ENCODE results near the gene C14orf180. TPM values are rescaled to one million over a fixed set of nuclear protein-coding genes. Genes with fewer than 3 reads are reported as not detected.
A peak's percentile ranks its signal among the peaks of the same experiment; 100 is the strongest.

C14orf180 gene
- total RNA-seq, 1 donor from 2014 or later = 44.1 TPM

DNA sequence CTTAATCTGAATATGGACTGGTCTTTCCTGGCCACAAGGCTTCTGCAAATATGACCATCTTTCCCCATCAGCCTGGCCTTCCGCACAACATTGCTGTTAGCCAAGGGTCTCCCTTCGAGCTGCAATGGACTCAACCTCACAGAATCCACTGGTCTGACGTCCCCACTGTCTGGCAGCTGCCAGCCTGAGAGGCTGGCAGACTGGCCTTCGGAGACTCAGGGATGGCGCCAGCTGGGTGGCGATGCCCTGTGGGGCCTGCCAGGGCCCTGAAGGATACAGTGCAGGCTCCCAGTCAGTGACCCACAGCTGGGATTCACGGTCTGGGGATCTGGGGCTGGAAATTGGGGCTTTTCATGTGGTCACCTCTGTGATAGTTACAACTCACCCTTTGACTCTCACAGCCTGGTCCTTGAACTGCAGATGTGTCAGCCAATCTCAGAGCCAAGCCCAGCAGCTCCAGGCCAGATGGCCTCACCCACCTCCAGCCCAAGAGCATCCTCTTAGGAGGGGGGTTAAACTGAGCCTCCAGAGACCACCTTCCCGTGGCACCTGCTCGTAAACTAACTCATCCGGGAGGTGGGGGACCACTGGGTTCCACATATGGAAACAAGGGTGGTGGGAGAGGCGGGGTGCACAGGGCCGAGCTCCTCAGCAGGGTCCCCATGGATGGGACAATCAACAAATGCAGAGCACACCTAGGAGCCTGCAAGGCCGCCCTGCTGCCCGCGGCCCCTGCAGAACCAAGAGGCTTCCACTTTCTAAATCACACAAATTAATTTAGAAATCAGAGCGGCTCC, 21.1 kb upstream of the C14orf180 start:
- Histone ChIP-seq H3K27me3 (ENCODE audit: low read depth) (peaks cover 47% of the 10 kb centered on the region), H3K36me3 (no peaks in the 10 kb centered on the region), H3K9me3 (replicated peaks) (no peaks in the 10 kb centered on the region), H3K4me3 (no peak overlapping the region), H3K27ac (replicated peaks) (no peak overlapping the region), H3K4me1 (peaks cover 2% of the 10 kb centered on the region)
- intact Hi-C loops (cut with micrococcal nuclease) = no loop called here
- TF ChIP-seq, protein P1, sequence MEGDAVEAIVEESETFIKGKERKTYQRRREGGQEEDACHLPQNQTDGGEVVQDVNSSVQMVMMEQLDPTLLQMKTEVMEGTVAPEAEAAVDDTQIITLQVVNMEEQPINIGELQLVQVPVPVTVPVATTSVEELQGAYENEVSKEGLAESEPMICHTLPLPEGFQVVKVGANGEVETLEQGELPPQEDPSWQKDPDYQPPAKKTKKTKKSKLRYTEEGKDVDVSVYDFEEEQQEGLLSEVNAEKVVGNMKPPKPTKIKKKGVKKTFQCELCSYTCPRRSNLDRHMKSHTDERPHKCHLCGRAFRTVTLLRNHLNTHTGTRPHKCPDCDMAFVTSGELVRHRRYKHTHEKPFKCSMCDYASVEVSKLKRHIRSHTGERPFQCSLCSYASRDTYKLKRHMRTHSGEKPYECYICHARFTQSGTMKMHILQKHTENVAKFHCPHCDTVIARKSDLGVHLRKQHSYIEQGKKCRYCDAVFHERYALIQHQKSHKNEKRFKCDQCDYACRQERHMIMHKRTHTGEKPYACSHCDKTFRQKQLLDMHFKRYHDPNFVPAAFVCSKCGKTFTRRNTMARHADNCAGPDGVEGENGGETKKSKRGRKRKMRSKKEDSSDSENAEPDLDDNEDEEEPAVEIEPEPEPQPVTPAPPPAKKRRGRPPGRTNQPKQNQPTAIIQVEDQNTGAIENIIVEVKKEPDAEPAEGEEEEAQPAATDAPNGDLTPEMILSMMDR (IDR thresholded peaks at IDR 0.05; ENCODE audit: borderline replicate concordance) = no peak
- peak; percentile 4 for DNase-seq

DNA sequence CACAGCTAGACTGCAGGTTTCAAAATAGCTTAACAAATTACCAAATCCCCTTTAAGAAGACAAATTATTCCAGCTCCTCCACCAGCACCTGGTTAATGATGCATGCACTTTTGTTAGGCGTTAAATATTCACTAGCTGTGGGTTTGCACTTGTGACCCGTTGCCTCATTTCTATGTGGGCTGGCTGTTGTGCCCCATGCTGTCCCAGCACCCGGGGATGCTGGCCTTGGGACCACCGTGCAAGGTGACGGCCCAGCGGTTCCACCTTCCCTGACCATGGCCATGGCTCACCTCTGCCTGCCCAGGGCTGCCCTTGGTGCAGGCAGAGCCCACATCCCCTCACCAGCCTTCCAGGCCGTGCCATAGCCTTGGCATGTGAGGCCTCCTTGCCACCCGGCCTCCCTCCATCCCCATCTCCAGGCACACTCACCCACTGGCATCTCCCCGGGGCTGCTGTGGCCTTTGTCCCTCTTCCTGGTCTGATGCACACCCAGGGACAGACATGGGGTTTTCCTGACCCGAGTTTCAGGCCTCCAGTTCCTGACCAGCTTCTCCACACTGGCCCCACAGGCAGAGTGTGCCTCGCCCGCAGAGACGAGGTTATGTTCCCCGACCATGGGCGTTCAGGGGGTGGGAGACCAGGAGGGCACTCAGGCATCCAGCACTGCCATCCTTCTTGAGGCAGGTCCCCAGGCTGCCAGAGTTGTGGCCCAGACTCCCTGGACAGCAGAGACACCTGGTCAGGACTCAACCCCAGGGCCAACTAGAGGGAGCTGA, 20.3 kb upstream of the C14orf180 start:
- peak; percentile 5 for DNase-seq
- H3K36me3 ChIP-seq = no peaks in the 10 kb centered on the region
- no peak overlapping the region for H3K4me3 ChIP-seq
- H3K4me1 ChIP-seq = peaks cover 10% of the 10 kb centered on the region
- H3K27me3 ChIP-seq (ENCODE audit: low read depth) = peaks cover 46% of the 10 kb centered on the region
- no peaks in the 10 kb centered on the region for H3K9me3 ChIP-seq (replicated peaks)
- intact Hi-C loops (cut with micrococcal nuclease) = no loop called here
- TF ChIP-seq, protein P1 (IDR thresholded peaks at IDR 0.05; ENCODE audit: borderline replicate concordance) = no peak
- H3K27ac ChIP-seq (replicated peaks) = no peak overlapping the region

GRCh38 chr14:104559804-104560585, 19.6 kb upstream of the C14orf180 start:
- no peak overlapping the region for H3K27ac ChIP-seq (replicated peaks)
- H3K4me3 ChIP-seq = no peak overlapping the region
- H3K27me3 ChIP-seq (ENCODE audit: low read depth) = peaks cover 46% of the 10 kb centered on the region
- intact Hi-C loops (cut with micrococcal nuclease) = no loop called here
- H3K9me3 ChIP-seq (replicated peaks) = no peaks in the 10 kb centered on the region
- H3K36me3 ChIP-seq = no peaks in the 10 kb centered on the region
- TF ChIP-seq, protein P1 (IDR thresholded peaks at IDR 0.05; ENCODE audit: borderline replicate concordance) = no peak
- H3K4me1 ChIP-seq = peaks cover 18% of the 10 kb centered on the region
- DNase-seq = no peak

DNA sequence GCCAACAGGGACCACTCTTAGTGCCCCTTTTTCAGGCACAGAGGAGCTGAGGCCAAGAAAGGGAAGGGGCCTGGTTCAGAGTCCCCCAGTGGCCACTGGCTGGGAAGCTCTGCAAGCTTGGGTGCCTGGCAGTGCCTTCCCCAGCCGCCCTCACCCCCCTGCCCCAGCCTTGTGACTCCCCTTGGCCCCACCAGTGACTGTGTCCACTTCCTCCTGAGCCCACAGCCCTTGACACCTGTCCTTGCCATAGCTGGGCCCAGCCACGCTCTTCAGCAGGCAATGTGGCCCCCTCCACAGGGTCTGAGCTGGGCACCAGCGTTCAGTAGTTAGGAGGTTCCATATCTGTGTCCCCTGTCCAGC, 19.0 kb upstream of the C14orf180 start:
- Histone ChIP-seq H3K27me3 (ENCODE audit: low read depth) (peaks cover 47% of the 10 kb centered on the region), H3K36me3 (no peaks in the 10 kb centered on the region), H3K27ac (replicated peaks) (no peak overlapping the region), H3K9me3 (replicated peaks) (no peaks in the 10 kb centered on the region), H3K4me1 (peaks cover 23% of the 10 kb centered on the region), H3K4me3 (no peak overlapping the region)
- no peak for DNase-seq
- intact Hi-C loops (cut with micrococcal nuclease) = no loop called here
- TF ChIP-seq, protein P1 (IDR thresholded peaks at IDR 0.05; ENCODE audit: borderline replicate concordance) = no peak

GRCh38 chr14:104561124-104561557, 18.4 kb upstream of the C14orf180 start:
- no peak overlapping the region for H3K4me3 ChIP-seq
- peaks cover 26% of the 10 kb centered on the region for H3K4me1 ChIP-seq
- intact Hi-C loops (cut with micrococcal nuclease) = no loop called here
- peaks cover 47% of the 10 kb centered on the region for H3K27me3 ChIP-seq (ENCODE audit: low read depth)
- H3K36me3 ChIP-seq = no peaks in the 10 kb centered on the region
- H3K9me3 ChIP-seq (replicated peaks) = no peaks in the 10 kb centered on the region
- TF ChIP-seq, protein P1 (IDR thresholded peaks at IDR 0.05; ENCODE audit: borderline replicate concordance) = no peak
- no peak overlapping the region for H3K27ac ChIP-seq (replicated peaks)
- no peak for DNase-seq
